GM12878 (cell line): Measurements from ENCODE around the gene CHID1. TPM values are rescaled to one million over a fixed set of nuclear protein-coding genes. Genes with fewer than 3 reads are reported as not detected.

Experiments used
- ATAC-seq: fragments of 200-7000 bp; cut with Tn5 transposase; 3 replicates; pipeline ENCODE4 v1.9.1; 2020; ENCODE audit warnings: mild to moderate bottlenecking, moderate library complexity
- BruUV-seq: library from RNA; stranded (reverse); fragments of 400-500 nt; replicated peaks from 2 replicates; lab custom pipeline; 2021; lab: Mats Ljungman, UMichigan
- CTCF ChIA-PET: fragments of 300-600 bp; sonication (Branson Sonifier 250); formaldehyde crosslinking; extraction: SDS; loops from one replicate; lab custom pipeline; 2021; ENCODE audit warnings: inconsistent platforms; lab: Yijun Ruan, JAX
- POLR2A ChIA-PET: fragments of 350-600 bp; formaldehyde crosslinking; extraction: SDS; loops from one replicate; lab custom pipeline; 2021; ENCODE audit warnings: inconsistent platforms; lab: Charles Lee
- RAD21 ChIA-PET: fragments of 300-600 bp; sonication (Branson Sonifier 250); formaldehyde crosslinking; loops from one replicate; lab custom pipeline; 2023; ENCODE audit warnings: antibody characterized with exemption; ENCODE audit not compliant: unreplicated experiment; lab: Charles Lee
- SMC1A ChIA-PET: fragments of 300-600 bp; sonication (Branson Sonifier 250); formaldehyde crosslinking; loops from one replicate; lab custom pipeline; 2023; ENCODE audit not compliant: unreplicated experiment, uncharacterized antibody; lab: Charles Lee
- DNase-seq: peaks from one replicate; pipeline ENCODE4 v3.0.0-alpha.2; 2011; ENCODE audit warnings: low read depth, low spot score
- FAIRE-seq: peaks from 3 replicates; lab custom pipeline; 2011; peaks lifted over from hg19 to GRCh38; lab: Jason Lieb, UNC
- H2AFZ ChIP-seq: 2 replicates; pipeline ENCODE4 v1.6.0; 2011; ENCODE audit warnings: low read depth, low read length, control low read depth; ENCODE audit not compliant: control insufficient read depth
- H3K27ac ChIP-seq: 2 replicates; pipeline ENCODE4 v1.5.1; 2011; ENCODE audit warnings: control low read depth; ENCODE audit not compliant: control insufficient read depth, insufficient read depth
- H3K27me3 ChIP-seq, 2 experiments: replicated peaks in 1 of 2; 2 replicates each; pipeline versions ENCODE4 v1.6.0 to v1.6.1; 2011; ENCODE audit warnings: low read length in 1 of 2; ENCODE audit not compliant: control insufficient read depth in 2 of 2, insufficient read depth in 2 of 2
- H3K36me3 ChIP-seq, 2 experiments: 2 replicates each; pipeline ENCODE4 v1.5.1; 2011; ENCODE audit warnings: low read length in 1 of 2; ENCODE audit not compliant: control insufficient read depth in 2 of 2, insufficient read depth in 2 of 2
- H3K4me1 ChIP-seq: 2 replicates; pipeline ENCODE4 v1.6.1; 2011; ENCODE audit warnings: mild to moderate bottlenecking, low read length, moderate library complexity, mixed read lengths; ENCODE audit not compliant: control insufficient read depth, insufficient read depth
- H3K4me2 ChIP-seq: 2 replicates; pipeline ENCODE4 v1.6.0; 2011; ENCODE audit warnings: control low read depth; ENCODE audit not compliant: control insufficient read depth, insufficient read depth
- H3K4me3 ChIP-seq: fragments of 200-600 bp; sonication (generic); 2 replicates; pipeline ENCODE4 v1.5.1; 2016
- H3K79me2 ChIP-seq: 2 replicates; pipeline ENCODE4 v1.6.0; 2011; ENCODE audit warnings: low read length; ENCODE audit not compliant: control insufficient read depth, insufficient read depth
- H3K9ac ChIP-seq: 2 replicates; pipeline ENCODE4 v1.8.0; 2011; ENCODE audit warnings: low read length, control low read depth, mixed read lengths; ENCODE audit not compliant: control insufficient read depth, insufficient read depth
- H3K9me3 ChIP-seq: replicated peaks from 3 replicates; pipeline ENCODE4 v1.5.1; 2011; ENCODE audit warnings: mild to moderate bottlenecking, low read length; ENCODE audit not compliant: control insufficient read depth, insufficient read depth
- H4K20me1 ChIP-seq: 2 replicates; pipeline ENCODE4 v1.6.0; 2011; ENCODE audit not compliant: control insufficient read depth, insufficient read depth
- BMI1 ChIP-seq: fragments of 450-650 bp; IDR thresholded peaks from 2 replicates; pipeline ENCODE4 v1.6.1; 2016; ENCODE audit warnings: mild to moderate bottlenecking, moderate library complexity, borderline replicate concordance
- CREB1 ChIP-seq: IDR thresholded peaks from 2 replicates; pipeline ENCODE4 v1.6.1; 2012; ENCODE audit warnings: low read depth, mild to moderate bottlenecking, inconsistent platforms
- HDGF ChIP-seq: fragments of 450-650 bp; IDR thresholded peaks from 2 replicates; pipeline ENCODE4 v1.6.1; 2016; ENCODE audit warnings: antibody characterized with exemption
- POLR2AphosphoS2 ChIP-seq: IDR thresholded peaks from 2 replicates; pipeline ENCODE4 v1.6.1; 2011; ENCODE audit warnings: low read depth, mild to moderate bottlenecking, low read length, improper control_type of control experiment, moderate library complexity
- RELB ChIP-seq: fragments of 450-650 bp; IDR thresholded peaks from 2 replicates; pipeline ENCODE4 v1.6.1; 2017; ENCODE audit warnings: low read depth, mild to moderate bottlenecking, moderate library complexity
- SPI1 ChIP-seq: IDR thresholded peaks from 2 replicates; pipeline ENCODE4 v1.6.1; 2011; ENCODE audit warnings: low read depth, mild to moderate bottlenecking, low read length, moderate library complexity, borderline replicate concordance; ENCODE audit not compliant: insufficient read depth
- YBX1 ChIP-seq: fragments of 450-650 bp; IDR thresholded peaks from 2 replicates; pipeline ENCODE4 v1.6.1; 2016; ENCODE audit warnings: antibody characterized with exemption
- ZNF622 ChIP-seq: fragments of 450-650 bp; IDR thresholded peaks from 2 replicates; pipeline ENCODE4 v1.6.1; 2017; ENCODE audit warnings: mild to moderate bottlenecking, inconsistent platforms
- WGBS: methylation state at CpG from one replicate; pipeline ENCODE4 v1.1.6; 2016; ENCODE audit warnings: low lambda C conversion rate; ENCODE audit not compliant: insufficient replicate concordance, insufficient coverage; ENCODE audit errors: missing lambda C conversion rate; 5-methylcytosine and 5-hydroxymethylcytosine counted together
- in situ Hi-C: fragments of 300-500 bp; cut with MboI; formaldehyde crosslinking; loops from 9 replicates; pipeline ENCODE4 v1.14.3; 2018; ENCODE audit warnings: mixed read lengths
- intact Hi-C: fragments of 100-400 bp; cut with micrococcal nuclease; formaldehyde crosslinking; loops from one replicate; pipeline ENCODE4 v1.14.2; 2022; ENCODE audit not compliant: unreplicated experiment
- polyA plus RNA-seq, 11 experiments: library from polyadenylated mRNA; depleted of rRNA in 4 of 11; unstranded in 6 of 11; stranded (reverse) in 5 of 11; fragments of >200 nt; fragmentation: Nextera tagmentation in 4 of 11; fragmentation: Illumina TruSeq in 1 of 11; extraction: Ambion mirVana in 4 of 11; extraction: Trizol in 1 of 11; gene quantifications; 1 replicate in 1 of 11; 2 replicates in 10 of 11; pipeline versions ENCODE4 v1.2.1 to v1.2.3, GENCODE V29; 2011 to 2016; ENCODE audit warnings: inconsistent platforms in 2 of 11, missing spikeins in 2 of 11, low read depth in 1 of 11
- total RNA-seq, 4 experiments: library from RNA; depleted of rRNA in 3 of 4; stranded (reverse); fragments of >200 nt in 3 of 4; fragmentation: Illumina TruSeq in 1 of 4; extraction: Trizol in 1 of 4; gene quantifications; 2 replicates each; pipeline versions ENCODE4 v1.2.1 to v1.2.3, GENCODE V29; 2013 to 2021
- TF ChIP-seq, protein P1 (sequence below): IDR thresholded peaks from 2 replicates; pipeline ENCODE4 v1.6.1; 2012; ENCODE audit warnings: low read depth, low read length, improper control_type of control experiment
- TF ChIP-seq, protein P2 (sequence below): fragments of 450-650 bp; IDR thresholded peaks from 2 replicates; pipeline ENCODE4 v1.6.1; 2014; ENCODE audit warnings: mild to moderate bottlenecking

CHID1 gene
- total and polyA plus RNA-seq, 10 of the 15 experiments (the other 5 are each of a cell fraction or from before 2014, with no cell fraction given): 4.8 to 75.2 (median 30.1) TPM

GRCh38 chr11:826227-826621 lies 84.4 kb downstream of the CHID1 start:
- RAD21 ChIA-PET: no interaction called here
- no peak overlapping the region for H3K27ac ChIP-seq
- no peaks in the 10 kb centered on the region; a peak in 3 of 4 replicates for H3K27me3 ChIP-seq
- BruUV-seq: no TSS peak
- H3K4me3 ChIP-seq: peak overlapping the region; percentile 93
- no peaks in the 10 kb centered on the region for H3K9me3 ChIP-seq
- in situ Hi-C loops: no loop called here
- peaks cover 33% of the 10 kb centered on the region for H3K4me1 ChIP-seq
- H4K20me1 ChIP-seq: no peaks in the 10 kb centered on the region
- H2AFZ ChIP-seq: no peak overlapping the region
- POLR2A ChIA-PET: interaction anchor here (0.7 kb wide), 1 partner anchor 17 kb away, joined by 3 read pairs; no protein-coding TSS in a partner anchor
- intact Hi-C loops: no loop called here
- DNase-seq (no peak), ATAC-seq (peak; percentile 9), FAIRE-seq (no peak)
- CTCF ChIA-PET: no interaction called here
- TF ChIP-seq POLR2AphosphoS2 (no peak), SPI1 (no peak), YBX1 (no peak), BMI1 (no peak), HDGF (no peak), CREB1 (no peak), RELB (no peak), ZNF622 (no peak)
- TF ChIP-seq, protein P1, sequence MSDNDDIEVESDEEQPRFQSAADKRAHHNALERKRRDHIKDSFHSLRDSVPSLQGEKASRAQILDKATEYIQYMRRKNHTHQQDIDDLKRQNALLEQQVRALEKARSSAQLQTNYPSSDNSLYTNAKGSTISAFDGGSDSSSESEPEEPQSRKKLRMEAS: no peak
- TF ChIP-seq, protein P2, sequence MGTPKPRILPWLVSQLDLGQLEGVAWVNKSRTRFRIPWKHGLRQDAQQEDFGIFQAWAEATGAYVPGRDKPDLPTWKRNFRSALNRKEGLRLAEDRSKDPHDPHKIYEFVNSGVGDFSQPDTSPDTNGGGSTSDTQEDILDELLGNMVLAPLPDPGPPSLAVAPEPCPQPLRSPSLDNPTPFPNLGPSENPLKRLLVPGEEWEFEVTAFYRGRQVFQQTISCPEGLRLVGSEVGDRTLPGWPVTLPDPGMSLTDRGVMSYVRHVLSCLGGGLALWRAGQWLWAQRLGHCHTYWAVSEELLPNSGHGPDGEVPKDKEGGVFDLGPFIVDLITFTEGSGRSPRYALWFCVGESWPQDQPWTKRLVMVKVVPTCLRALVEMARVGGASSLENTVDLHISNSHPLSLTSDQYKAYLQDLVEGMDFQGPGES: no peak
- SMC1A ChIA-PET: interaction anchor here (0.6 kb wide), 1 partner anchor 15 kb away, joined by 3 read pairs; no protein-coding TSS in a partner anchor
- H3K4me2 ChIP-seq: peak overlapping the region; percentile 100
- H3K79me2 ChIP-seq: no peaks in the 10 kb centered on the region
- WGBS: 25% methylated on average over 6 of the region's 9 CpGs
- H3K9ac ChIP-seq: no peak overlapping the region
- no peaks in the 10 kb centered on the region; a peak in 2 of 4 replicates for H3K36me3 ChIP-seq
